H1 (cell line): Measurements from ENCODE around the gene PALM3. TPM values are rescaled to one million over a fixed set of nuclear protein-coding genes. Genes with fewer than 3 reads are reported as not detected.
A peak's percentile ranks its signal among the peaks of the same experiment; 100 is the strongest.

Experiments used
- CTCF ChIA-PET: fragments of 300-600 bp; sonication (Branson Sonifier 250); formaldehyde crosslinking; loops from one replicate; lab custom pipeline; 2021; ENCODE audit not compliant: partially characterized antibody; lab: Charles Lee
- POLR2A ChIA-PET: fragments of 300-600 bp; sonication (Branson Sonifier 250); formaldehyde crosslinking; loops from one replicate; lab custom pipeline; 2021; ENCODE audit warnings: inconsistent platforms; ENCODE audit not compliant: partially characterized antibody; lab: Charles Lee
- DNase-seq, 2 experiments: peaks; one replicate each; pipeline versions ENCODE4 v3.0.0 to v3.0.0-alpha.2; 2010 to 2022; ENCODE audit warnings: low spot score in 2 of 2, low read depth in 1 of 2, mixed read lengths in 1 of 2
- FAIRE-seq: peaks from 2 replicates; lab custom pipeline; 2011; peaks lifted over from hg19 to GRCh38; lab: Jason Lieb, UNC
- H2AFZ ChIP-seq: 2 replicates; pipeline ENCODE4 v1.8.1; 2012; ENCODE audit warnings: low read length, inconsistent platforms
- H2AK5ac ChIP-seq: 2 replicates; pipeline ENCODE4 v1.6.1; 2013; ENCODE audit warnings: low read depth, low read length
- H2BK120ac ChIP-seq: replicated peaks from 2 replicates; pipeline ENCODE3; 2013; ENCODE audit warnings: low read depth, low read length, inconsistent platforms
- H2BK12ac ChIP-seq: 2 replicates; pipeline ENCODE4 v1.6.1; 2013; ENCODE audit warnings: low read depth, low read length
- H2BK15ac ChIP-seq: 2 replicates; pipeline ENCODE4 v1.6.1; 2013; ENCODE audit warnings: low read length
- H2BK20ac ChIP-seq: 2 replicates; pipeline ENCODE4 v1.6.1; 2013; ENCODE audit warnings: low read length
- H2BK5ac ChIP-seq: 2 replicates; pipeline ENCODE4 v1.6.1; 2013; ENCODE audit warnings: low read depth, low read length
- H3K14ac ChIP-seq: 2 replicates; pipeline ENCODE4 v1.6.1; 2013; ENCODE audit warnings: inconsistent platforms; ENCODE audit not compliant: insufficient read length
- H3K18ac ChIP-seq: 2 replicates; pipeline ENCODE4 v1.6.1; 2013; ENCODE audit warnings: low read length; ENCODE audit errors: extremely low read depth
- H3K23ac ChIP-seq: 2 replicates; pipeline ENCODE4 v1.6.1; 2013; ENCODE audit warnings: inconsistent platforms; ENCODE audit not compliant: insufficient read length
- H3K23me2 ChIP-seq: 2 replicates; pipeline ENCODE4 v1.6.1; 2013; ENCODE audit warnings: low read depth, low read length
- H3K27ac ChIP-seq: 2 replicates; pipeline ENCODE4 v1.6.1; 2011; ENCODE audit warnings: low read depth, low read length, inconsistent platforms
- H3K27me3 ChIP-seq, 4 experiments: replicated peaks in 1 of 4; 1 replicate in 1 of 4; 2 replicates in 3 of 4; pipeline versions ENCODE4 v1.6.1 to v1.8.1; 2011 to 2013; ENCODE audit warnings: low read length in 3 of 4, mild to moderate bottlenecking in 3 of 4, inconsistent platforms in 2 of 4, mixed read lengths in 2 of 4, moderate library complexity in 1 of 4; ENCODE audit not compliant: control insufficient read depth in 3 of 4, insufficient read depth in 3 of 4; ENCODE audit errors: extremely low read depth in 1 of 4
- H3K36me3 ChIP-seq, 4 experiments: 2 replicates each; pipeline versions ENCODE4 v1.6.1 to v1.8.1; 2011 to 2013; ENCODE audit warnings: mild to moderate bottlenecking in 4 of 4, low read length in 3 of 4, moderate library complexity in 2 of 4, control low read depth in 1 of 4, inconsistent platforms in 1 of 4; ENCODE audit not compliant: insufficient read depth in 4 of 4, control insufficient read depth in 2 of 4
- H3K4ac ChIP-seq: replicated peaks from 2 replicates; pipeline ENCODE3; 2013; ENCODE audit warnings: low read length, low read depth, mixed read lengths, inconsistent platforms; ENCODE audit not compliant: insufficient read length
- H3K4me1 ChIP-seq, 4 experiments: replicated peaks in 1 of 4; 1 replicate in 1 of 4; 2 replicates in 3 of 4; pipeline versions ENCODE4 v1.6.1 to v1.8.1; 2011 to 2013; ENCODE audit warnings: low read length in 3 of 4, inconsistent platforms in 2 of 4, mixed read lengths in 1 of 4; ENCODE audit not compliant: insufficient read depth in 4 of 4, control insufficient read depth in 3 of 4
- H3K4me2 ChIP-seq, 2 experiments: 2 replicates each; pipeline versions ENCODE4 v1.6.1 to v1.8.1; 2011 to 2013; ENCODE audit warnings: low read depth in 2 of 2, low read length in 2 of 2, control low read depth in 1 of 2, inconsistent platforms in 1 of 2, mild to moderate bottlenecking in 1 of 2; ENCODE audit not compliant: insufficient read depth in 1 of 2
- H3K4me3 ChIP-seq, 4 experiments: fragments of 200-600, 300-600 bp in 1 of 4; sonication (generic), shearing (Covaris generic), sonication (Bioruptor Twin) in 1 of 4; 2 replicates each; pipeline versions ENCODE4 v1.5.1 to v1.8.1; 2011 to 2016; ENCODE audit warnings: low read length in 4 of 4, low read depth in 3 of 4, control low read depth in 2 of 4, inconsistent platforms in 2 of 4, mild to moderate bottlenecking in 2 of 4, mixed read lengths in 1 of 4, moderate library complexity in 1 of 4; ENCODE audit not compliant: insufficient read depth in 2 of 4; ENCODE audit errors: extremely low read depth in 1 of 4
- H3K56ac ChIP-seq: replicated peaks from 2 replicates; pipeline ENCODE3; 2013; ENCODE audit warnings: low read depth, mild to moderate bottlenecking, mixed read lengths, low read length, inconsistent platforms; ENCODE audit not compliant: insufficient read length
- H3K79me1 ChIP-seq: 2 replicates; pipeline ENCODE4 v1.6.1; 2013; ENCODE audit warnings: low read depth, low read length, control low read depth
- H3K79me2 ChIP-seq, 2 experiments: 2 replicates each; pipeline versions ENCODE4 v1.6.1 to v1.8.1; 2012 to 2013; ENCODE audit warnings: low read length in 2 of 2, mild to moderate bottlenecking in 2 of 2, inconsistent platforms in 1 of 2; ENCODE audit not compliant: insufficient read depth in 2 of 2, control insufficient read depth in 1 of 2
- H3K9ac ChIP-seq, 4 experiments: replicated peaks in 1 of 4; 1 replicate in 1 of 4; 2 replicates in 3 of 4; pipeline versions ENCODE4 v1.6.1 to v1.8.1; 2011 to 2013; ENCODE audit warnings: low read depth in 3 of 4, low read length in 3 of 4, control low read depth in 2 of 4, mild to moderate bottlenecking in 2 of 4, moderate library complexity in 2 of 4, inconsistent platforms in 1 of 4; ENCODE audit errors: extremely low read depth in 1 of 4
- H3K9me3 ChIP-seq, 2 experiments: 2 replicates each; pipeline versions ENCODE4 v1.6.1 to v1.8.1; 2012 to 2013; ENCODE audit warnings: mild to moderate bottlenecking in 2 of 2, moderate library complexity in 2 of 2, control low read depth in 1 of 2, inconsistent platforms in 1 of 2, low read depth in 1 of 2, low read length in 1 of 2, mixed read lengths in 1 of 2; ENCODE audit not compliant: insufficient read depth in 2 of 2
- H4K20me1 ChIP-seq, 2 experiments: replicated peaks in 1 of 2; 2 replicates each; pipeline versions ENCODE3 to v1.8.1; 2011 to 2013; ENCODE audit warnings: inconsistent platforms in 2 of 2, low read length in 2 of 2, mild to moderate bottlenecking in 1 of 2; ENCODE audit not compliant: insufficient read depth in 2 of 2, control insufficient read depth in 1 of 2
- H4K5ac ChIP-seq: 2 replicates; pipeline ENCODE4 v1.6.1; 2013; ENCODE audit warnings: low read length, low read depth, mixed read lengths, inconsistent platforms; ENCODE audit not compliant: insufficient read length
- H4K8ac ChIP-seq: 2 replicates; pipeline ENCODE4 v1.8.0; 2013; ENCODE audit warnings: mild to moderate bottlenecking, moderate library complexity, low read length, inconsistent platforms; ENCODE audit not compliant: insufficient read depth; ENCODE audit errors: extremely low read depth
- H4K91ac ChIP-seq: replicated peaks from 2 replicates; pipeline ENCODE3; 2013; ENCODE audit warnings: low read length, mixed read lengths, inconsistent platforms; ENCODE audit not compliant: insufficient read length
- CHD1 ChIP-seq: IDR thresholded peaks from 2 replicates; pipeline ENCODE4 v1.6.1; 2012; ENCODE audit warnings: low read depth, low read length, improper control_type of control experiment
- CHD2 ChIP-seq: IDR thresholded peaks from 2 replicates; pipeline ENCODE4 v1.6.1; 2012; ENCODE audit warnings: low read length, improper control_type of control experiment
- CREB1 ChIP-seq: IDR thresholded peaks from 2 replicates; pipeline ENCODE4 v1.6.1; 2012; ENCODE audit warnings: inconsistent platforms
- CTBP2 ChIP-seq: IDR thresholded peaks from 2 replicates; pipeline ENCODE4 v1.7.0; 2011; ENCODE audit warnings: borderline replicate concordance, mild to moderate bottlenecking, moderate library complexity, mixed read lengths, low read length; ENCODE audit not compliant: insufficient read depth, insufficient read length
- HDAC2 ChIP-seq, 2 experiments: fragments of 300-600 bp in 1 of 2; sonication (generic) in 1 of 2; IDR thresholded peaks; 2 replicates each; pipeline ENCODE4 v1.6.1; 2011 to 2012; ENCODE audit warnings: low read depth in 2 of 2, low read length in 2 of 2, mild to moderate bottlenecking in 2 of 2, moderate library complexity in 2 of 2, borderline replicate concordance in 1 of 2, inconsistent platforms in 1 of 2
- JUN ChIP-seq: IDR thresholded peaks from 2 replicates; pipeline ENCODE4 v1.6.1; 2011; ENCODE audit warnings: low read depth, mild to moderate bottlenecking, improper control_type of control experiment, low read length
- JUND ChIP-seq: IDR thresholded peaks from 2 replicates; pipeline ENCODE4 v1.6.1; 2011; ENCODE audit warnings: mild to moderate bottlenecking, improper control_type of control experiment, low read length
- KDM1A ChIP-seq: fragments of 200-600, 300-600 bp; sonication (generic); IDR thresholded peaks from 2 replicates; pipeline ENCODE4 v1.7.1; 2016; ENCODE audit warnings: mild to moderate bottlenecking, low read length, borderline replicate concordance
- KDM5A ChIP-seq: fragments of 200-600 bp; IDR thresholded peaks from 2 replicates; pipeline ENCODE4 v1.7.1; 2012; ENCODE audit warnings: mild to moderate bottlenecking, low read length, inconsistent platforms, mixed read lengths
- PHF8 ChIP-seq: fragments of 200-600 bp; sonication (generic); conservative IDR thresholded peaks from 2 replicates; pipeline ENCODE4 v1.7.1; 2012; ENCODE audit warnings: low read depth, mild to moderate bottlenecking, inconsistent platforms, low read length, moderate library complexity
- POU5F1 ChIP-seq: IDR thresholded peaks from 2 replicates; pipeline ENCODE4 v1.6.1; 2011; ENCODE audit warnings: low read depth, mild to moderate bottlenecking, low read length, moderate library complexity
- RFX5 ChIP-seq: IDR thresholded peaks from 2 replicates; pipeline ENCODE4 v1.6.1; 2011; ENCODE audit warnings: low read depth, low read length, improper control_type of control experiment, borderline replicate concordance
- SIRT6 ChIP-seq: IDR thresholded peaks from one replicate; pipeline ENCODE4 v1.7.1; 2012; ENCODE audit warnings: low read length, inconsistent platforms
- SP2 ChIP-seq: IDR thresholded peaks from 2 replicates; pipeline ENCODE4 v1.6.1; 2012; ENCODE audit warnings: mild to moderate bottlenecking, low read length, inconsistent platforms
- SRF ChIP-seq: IDR thresholded peaks from 2 replicates; pipeline ENCODE4 v1.6.1; 2011; ENCODE audit warnings: mild to moderate bottlenecking, low read depth, low read length, moderate library complexity
- WGBS, 2 experiments: shearing (Covaris generic) in 1 of 2; methylation state at CpG; one replicate each; pipeline versions ENCODE4 v1.1.6 to v1.1.7; 2013 to 2015; ENCODE audit warnings: low lambda C conversion rate in 2 of 2, mixed read lengths in 2 of 2, inconsistent platforms in 1 of 2, low coverage in 1 of 2, missing lambda C conversion rate in 1 of 2; ENCODE audit not compliant: insufficient replicate concordance in 2 of 2, insufficient coverage in 1 of 2, insufficient read length in 1 of 2; ENCODE audit errors: extremely low coverage in 1 of 2, missing lambda C conversion rate in 1 of 2; 5-methylcytosine and 5-hydroxymethylcytosine counted together
- polyA plus RNA-seq, 7 experiments: library from polyadenylated mRNA; depleted of rRNA in 3 of 7; stranded (reverse) in 5 of 7; unstranded in 2 of 7; fragments of >200 nt in 5 of 7; fragments of 200-250 nt in 2 of 7; gene quantifications; 1 replicate in 5 of 7; 2 replicates in 1 of 7; 4 replicates in 1 of 7; pipeline versions ENCODE4 v1.2.1 to v1.2.3, GENCODE V29; 2011 to 2013; ENCODE audit warnings: missing spikeins in 2 of 7, mixed read lengths in 2 of 7
- total RNA-seq: library from RNA; stranded (reverse); fragmentation: NEBNext Ultra II Directional; extraction: Animal tissue kit (Norgen Biotek cat#: 25700); gene quantifications from 2 replicates; pipeline ENCODE4 v1.2.1, GENCODE V29; 2021

Gene PALM3
- total and polyA plus RNA-seq, 2 of the 8 experiments (the other 6 are each of a cell fraction or from before 2014, with no cell fraction given) = 5.8 to 31.3 TPM

GRCh38 chr19:14054721-14055120 lies 7.2 kb downstream of the PALM3 start:
- no peak overlapping the region for H2BK15ac ChIP-seq
- no peak overlapping the region for H3K23ac ChIP-seq
- POLR2A ChIA-PET = interaction anchor here (0.7 kb wide), 1 partner anchor 169 kb away, joined by 3 read pairs; no protein-coding TSS in a partner anchor
- no peak overlapping the region for H3K14ac ChIP-seq
- peaks cover 5 to 18% (median 14%) of the 10 kb centered on the region in 4 experiments for H3K27me3 ChIP-seq
- peaks cover 0 to 8% (median 2%) of the 10 kb centered on the region in 4 experiments; a peak in 4 of 7 replicates for H3K4me1 ChIP-seq
- no peak overlapping the region for H3K27ac ChIP-seq
- WGBS, 2 experiments = 95% methylated on average over 8 of the region's 11 CpGs; no CpG with 5 or more reads in 1 of the 2 experiments
- H3K79me1 ChIP-seq = no peaks in the 10 kb centered on the region
- no peak overlapping the region for H4K91ac ChIP-seq
- no peak overlapping the region for H2BK12ac ChIP-seq
- no peak overlapping the region for H2BK20ac ChIP-seq
- H3K36me3 ChIP-seq = no peaks in the 10 kb centered on the region
- H2AFZ ChIP-seq = no peak overlapping the region
- no peak overlapping the region for H3K4me2 ChIP-seq
- H3K23me2 ChIP-seq = peaks cover 12% of the 10 kb centered on the region; the same call in 1 of the 2 replicates
- FAIRE-seq (no peak), DNase-seq (no peak)
- no peaks in the 10 kb centered on the region; a peak in 1 of 4 replicates for H3K9me3 ChIP-seq
- no peak overlapping the region for H2BK5ac ChIP-seq
- no peaks in the 10 kb centered on the region for H3K79me2 ChIP-seq
- H3K9ac ChIP-seq = no peak overlapping the region
- H3K4me3 ChIP-seq = no peak overlapping the region
- H4K5ac ChIP-seq = no peak overlapping the region
- no peak overlapping the region for H2BK120ac ChIP-seq
- H4K20me1 ChIP-seq = no peaks in the 10 kb centered on the region
- CTCF ChIA-PET = interaction anchor here (1.2 to 9.9 kb wide), 4 partner anchors 11 to 174 kb away, joined by 3 to 66 read pairs (median 4); partner anchors contain the start of genes MISP3 and RLN3
- H3K18ac ChIP-seq = no peak overlapping the region
- no peak overlapping the region for H3K4ac ChIP-seq
- H3K56ac ChIP-seq = no peak overlapping the region
- 0 out of 2 replicates have a peak overlapping the region, but pooled peaks have one; percentile 37 for H4K8ac ChIP-seq
- H2AK5ac ChIP-seq = no peak overlapping the region
- TF ChIP-seq HDAC2 (IDR thresholded peaks at IDR 0.05; ENCODE audit: borderline replicate concordance in 1 of 2, low read depth in 2 of 2, low read length in 2 of 2) = no peak
- TF ChIP-seq KDM5A = no peak
- TF ChIP-seq SIRT6 = no peak
- TF ChIP-seq CHD2 = no peak
- no peak for TF ChIP-seq SP2
- TF ChIP-seq CREB1 = no peak
- TF ChIP-seq CHD1 = no peak
- TF ChIP-seq RFX5 = no peak
- TF ChIP-seq PHF8 = no peak
- no peak for TF ChIP-seq CTBP2
- no peak for TF ChIP-seq SRF
- no peak for TF ChIP-seq JUN
- TF ChIP-seq JUND = no peak
- no peak for TF ChIP-seq POU5F1
- no peak for TF ChIP-seq KDM1A
